Measurements from ENCODE around the gene DAB2.

The DAB2 gene

GRCh38 chr5:39447059-39447458 lies 22.3 kb upstream of the DAB2 start:
- DNase-seq, result no peak

GRCh38 chr5:39446231-39446630 lies 21.5 kb upstream of the DAB2 start:
- DNase-seq, result no peak

- DNase-seq, result no peak
Measured at GRCh38 chr5:39443911-39444310, 19.1 kb upstream of the DAB2 start.

- no peak for DNase-seq
Measured at GRCh38 chr5:39442991-39443390, 18.2 kb upstream of the DAB2 start.

GRCh38 chr5:39441838-39442237 lies 17.1 kb upstream of the DAB2 start:
- no peak for DNase-seq

- no peak for DNase-seq
Measured at GRCh38 chr5:39440958-39441624, 16.3 kb upstream of the DAB2 start.

- no peak for DNase-seq
Measured at GRCh38 chr5:39440192-39440957, 15.6 kb upstream of the DAB2 start.

GRCh38 chr5:39439582-39440162 lies 14.9 kb upstream of the DAB2 start:
- DNase-seq, result no peak

- DNase-seq, result no peak
Measured at GRCh38 chr5:39437467-39437866, 12.7 kb upstream of the DAB2 start.

GRCh38 chr5:39433848-39434247 lies 9.1 kb upstream of the DAB2 start:
- no peak for DNase-seq

- no peak for DNase-seq
Measured at GRCh38 chr5:39432696-39433530, 8.1 kb upstream of the DAB2 start.

- DNase-seq, result no peak
Measured at GRCh38 chr5:39430461-39430860, 5.7 kb upstream of the DAB2 start.

GRCh38 chr5:39428640-39429039 lies 3.9 kb upstream of the DAB2 start:
- no peak for DNase-seq

- DNase-seq, result no peak
Measured at GRCh38 chr5:39427633-39428032, 2.9 kb upstream of the DAB2 start.

- no peak for DNase-seq
Measured at GRCh38 chr5:39427229-39427628, 2.4 kb upstream of the DAB2 start.

GRCh38 chr5:39426746-39427105 lies 1.9 kb upstream of the DAB2 start:
- no peak for DNase-seq

GRCh38 chr5:39426051-39426745 lies 1.4 kb upstream of the DAB2 start:
- no peak for DNase-seq

GRCh38 chr5:39423331-39423751 lies 1.4 kb downstream of the DAB2 start:
- no peak for DNase-seq

- DNase-seq, result no peak
Measured at GRCh38 chr5:39422728-39423285, 2.0 kb downstream of the DAB2 start.

- no peak for DNase-seq
Measured at GRCh38 chr5:39422036-39422606, 2.7 kb downstream of the DAB2 start.

- no peak for DNase-seq
Measured at GRCh38 chr5:39420482-39421145, 4.2 kb downstream of the DAB2 start.

- DNase-seq, result no peak
Measured at GRCh38 chr5:39419796-39420195, 5.0 kb downstream of the DAB2 start.

Measured in activated T-cell treated with anti-CD3 and anti-CD28 coated beads for 4 hours (primary cell).